Measurements from ENCODE around the gene PALMD.

The PALMD gene

GRCh38 chr1:99645699-99646531, at the start of gene PALMD:
Gene PALMD (plus strand): TSS chr1:99646113. CDS start chr1:99646318, 205 bp downstream.
- peak; percentile 15 for DNase-seq

- DNase-seq = no peak
Measured at GRCh38 chr1:99598738-99599411, 47.0 kb upstream of the PALMD start.

GRCh38 chr1:99599678-99600175, 46.2 kb upstream of the PALMD start:
- DNase-seq = no peak

GRCh38 chr1:99600782-99601181, 45.1 kb upstream of the PALMD start:
- DNase-seq = no peak

GRCh38 chr1:99601208-99601607, 44.7 kb upstream of the PALMD start:
- no peak for DNase-seq

GRCh38 chr1:99601709-99602403, 44.1 kb upstream of the PALMD start:
- no peak for DNase-seq

- DNase-seq = no peak
Measured at GRCh38 chr1:99602404-99602969, 43.4 kb upstream of the PALMD start.

GRCh38 chr1:99603699-99604560, 42.0 kb upstream of the PALMD start:
- DNase-seq = no peak

- no peak for DNase-seq
Measured at GRCh38 chr1:99606306-99606705, 39.6 kb upstream of the PALMD start.

GRCh38 chr1:99607590-99607989, 38.3 kb upstream of the PALMD start:
- no peak for DNase-seq

- no peak for DNase-seq
Measured at GRCh38 chr1:99608058-99608457, 37.9 kb upstream of the PALMD start.

GRCh38 chr1:99613716-99614115, 32.2 kb upstream of the PALMD start:
- no peak for DNase-seq

- DNase-seq = no peak
Measured at GRCh38 chr1:99614728-99615127, 31.2 kb upstream of the PALMD start.

- no peak for DNase-seq
Measured at GRCh38 chr1:99619583-99619982, 26.3 kb upstream of the PALMD start.

GRCh38 chr1:99621340-99621901, 24.5 kb upstream of the PALMD start:
- no peak for DNase-seq

- DNase-seq = no peak
Measured at GRCh38 chr1:99622702-99623347, 23.1 kb upstream of the PALMD start.

GRCh38 chr1:99623554-99623953, 22.4 kb upstream of the PALMD start:
- no peak for DNase-seq

GRCh38 chr1:99627615-99628014, 18.3 kb upstream of the PALMD start:
- no peak for DNase-seq

- DNase-seq = no peak
Measured at GRCh38 chr1:99629164-99629563, 16.7 kb upstream of the PALMD start.

- no peak for DNase-seq
Measured at GRCh38 chr1:99634971-99635624, 10.8 kb upstream of the PALMD start.

- no peak for DNase-seq
Measured at GRCh38 chr1:99635664-99636063, 10.2 kb upstream of the PALMD start.

Data from hematopoietic multipotent progenitor cell treated with erythropoietin and hydrocortisone succinate and interleukin-3 and kit ligand, for 4 days (in vitro differentiated cells).